ENCODE data around the gene ARMCX2.
"Not testable (repeated sequence)": the region's sequence is repeated elsewhere in the genome, so short reads cannot be mapped to it uniquely, and the experiment has no call there.

The ARMCX2 gene

DNA sequence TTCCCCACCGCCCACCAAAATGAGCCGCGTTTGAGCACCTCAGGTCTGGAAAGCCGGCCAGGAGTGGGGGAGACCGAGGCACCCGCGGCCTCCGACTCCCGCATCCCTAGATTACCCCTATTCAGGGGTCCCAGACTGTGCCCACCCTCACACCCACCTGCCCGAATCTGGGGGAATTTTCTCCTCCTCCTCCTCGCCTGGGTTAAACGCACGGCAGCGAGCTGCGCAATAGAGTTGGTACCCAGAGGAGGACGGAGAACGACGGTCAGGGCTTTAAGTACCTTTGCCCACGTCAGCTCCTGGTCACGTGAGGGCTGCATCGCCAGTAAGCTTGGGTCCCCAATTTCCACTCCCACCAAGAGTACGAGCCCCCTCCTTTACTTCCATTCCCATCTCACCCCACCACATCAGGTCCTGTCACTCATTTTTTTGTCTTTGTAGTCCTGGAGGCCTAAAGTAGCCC, at the start of gene ARMCX2:
Gene ARMCX2, minus strand, starts transcription at position 250 of the 463 bp plus-strand sequence. CDS start 2,262 bp downstream, outside the sequence.
- in situ Hi-C loops (cut with HindIII; ENCODE audit: low pct_ligation_motif_present, low pct_unique_long_range_greater_than_20kb, low sequenced_read_pairs): no loop called here

GRCh38 chrX:101709384-101709783, 49.7 kb upstream of the ARMCX2 start:
- in situ Hi-C loops (cut with HindIII; ENCODE audit: low pct_ligation_motif_present, low pct_unique_long_range_greater_than_20kb, low sequenced_read_pairs): no loop called here
- DNase-seq: no peak

More for the DNA sequence above, at the start of gene ARMCX2:
- peak; percentile 31 for DNase-seq

DNA sequence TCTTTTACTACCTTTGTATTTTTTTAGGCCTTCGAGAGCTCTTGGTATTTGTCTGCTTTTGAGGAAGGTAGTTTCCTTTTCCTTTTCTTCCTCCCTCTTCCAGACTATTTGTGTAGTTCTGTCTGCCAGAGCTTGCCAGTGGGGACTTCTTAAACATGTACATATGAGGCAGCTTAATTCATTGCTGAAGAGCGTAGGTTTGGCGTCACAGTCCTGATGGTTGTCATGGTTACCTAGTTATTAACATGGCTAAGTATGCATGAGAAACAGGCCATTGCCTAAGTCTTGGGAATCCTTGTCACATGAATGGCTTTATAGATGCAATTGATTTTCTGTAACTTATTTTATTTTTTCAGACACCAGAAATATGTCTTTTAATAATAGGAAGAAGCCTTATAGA, 48.5 kb upstream of the ARMCX2 start:
- in situ Hi-C loops (cut with HindIII; ENCODE audit: low pct_ligation_motif_present, low pct_unique_long_range_greater_than_20kb, low sequenced_read_pairs): no loop called here
- DNase-seq: no peak

- in situ Hi-C loops (cut with HindIII; ENCODE audit: low pct_ligation_motif_present, low pct_unique_long_range_greater_than_20kb, low sequenced_read_pairs): no loop called here
- no peak for DNase-seq
Observed at GRCh38 chrX:101693476-101693875, 33.8 kb upstream of the ARMCX2 start.

- in situ Hi-C loops (cut with HindIII; ENCODE audit: low pct_ligation_motif_present, low pct_unique_long_range_greater_than_20kb, low sequenced_read_pairs): no loop called here
Observed at GRCh38 chrX:101691835-101692234, 32.2 kb upstream of the ARMCX2 start.

GRCh38 chrX:101686574-101686973, 26.9 kb upstream of the ARMCX2 start:
- no peak for DNase-seq
- in situ Hi-C loops (cut with HindIII; ENCODE audit: low pct_ligation_motif_present, low pct_unique_long_range_greater_than_20kb, low sequenced_read_pairs): no loop called here

More at GRCh38 chrX:101691835-101692234, 32.2 kb upstream of the ARMCX2 start:
- DNase-seq: no peak

DNA sequence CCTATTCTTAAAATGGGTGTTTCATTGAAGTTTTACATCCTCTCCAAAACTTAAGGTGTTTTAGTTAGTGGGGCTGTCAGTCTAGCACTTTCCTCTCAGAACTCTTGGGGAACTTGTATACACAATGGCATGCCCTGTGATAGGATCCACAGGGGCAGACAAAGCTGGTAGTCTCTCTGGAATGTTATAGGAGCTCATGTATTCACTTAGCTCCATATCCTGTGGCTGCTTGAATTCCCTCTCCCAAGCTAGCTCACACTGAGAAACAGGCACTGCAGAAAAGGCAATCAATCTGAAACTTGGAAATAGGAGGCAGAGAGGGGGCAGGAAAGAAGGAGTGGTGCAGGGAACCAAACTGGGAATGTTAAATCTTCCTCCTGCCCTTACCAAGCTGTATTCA, 26.3 kb upstream of the ARMCX2 start:
- DNase-seq: no peak
- in situ Hi-C loops (cut with HindIII; ENCODE audit: low pct_ligation_motif_present, low pct_unique_long_range_greater_than_20kb, low sequenced_read_pairs): no loop called here

- DNase-seq: no peak
- in situ Hi-C loops (cut with HindIII; ENCODE audit: low pct_ligation_motif_present, low pct_unique_long_range_greater_than_20kb, low sequenced_read_pairs): no loop called here
Observed at GRCh38 chrX:101682723-101683122, 23.1 kb upstream of the ARMCX2 start.

GRCh38 chrX:101677028-101677427, 17.4 kb upstream of the ARMCX2 start:
- no peak for DNase-seq
- in situ Hi-C loops (cut with HindIII; ENCODE audit: low pct_ligation_motif_present, low pct_unique_long_range_greater_than_20kb, low sequenced_read_pairs): no loop called here

DNA sequence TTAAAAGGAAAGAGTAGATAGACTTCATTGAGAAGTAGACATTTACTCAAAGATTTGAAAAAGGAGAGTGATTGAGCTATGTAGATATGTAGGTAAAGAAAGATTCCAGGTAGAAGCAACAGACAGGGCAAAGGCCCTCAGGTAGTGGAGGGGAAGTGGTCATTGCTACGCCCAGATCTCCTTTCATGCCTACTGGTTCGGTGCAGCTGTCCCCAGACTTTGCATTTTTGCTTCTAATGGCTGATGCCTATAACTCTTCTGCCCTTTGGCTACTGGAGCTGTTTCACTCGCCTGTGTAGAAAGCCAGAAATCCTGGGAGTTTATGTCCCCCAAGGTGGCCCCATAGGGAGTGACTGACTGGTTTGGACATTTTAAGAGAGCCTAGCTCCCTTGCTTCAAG, 16.9 kb upstream of the ARMCX2 start:
- in situ Hi-C loops (cut with HindIII; ENCODE audit: low pct_ligation_motif_present, low pct_unique_long_range_greater_than_20kb, low sequenced_read_pairs): no loop called here
- no peak for DNase-seq

- in situ Hi-C loops (cut with HindIII; ENCODE audit: low pct_ligation_motif_present, low pct_unique_long_range_greater_than_20kb, low sequenced_read_pairs): no loop called here
- DNase-seq: no peak
Observed at GRCh38 chrX:101668143-101668542, 8.5 kb upstream of the ARMCX2 start.

GRCh38 chrX:101658661-101659491, 774 bp downstream of the ARMCX2 start:
- DNase-seq: peak; percentile 52
- in situ Hi-C loops (cut with HindIII; ENCODE audit: low pct_ligation_motif_present, low pct_unique_long_range_greater_than_20kb, low sequenced_read_pairs): no loop called here

DNA sequence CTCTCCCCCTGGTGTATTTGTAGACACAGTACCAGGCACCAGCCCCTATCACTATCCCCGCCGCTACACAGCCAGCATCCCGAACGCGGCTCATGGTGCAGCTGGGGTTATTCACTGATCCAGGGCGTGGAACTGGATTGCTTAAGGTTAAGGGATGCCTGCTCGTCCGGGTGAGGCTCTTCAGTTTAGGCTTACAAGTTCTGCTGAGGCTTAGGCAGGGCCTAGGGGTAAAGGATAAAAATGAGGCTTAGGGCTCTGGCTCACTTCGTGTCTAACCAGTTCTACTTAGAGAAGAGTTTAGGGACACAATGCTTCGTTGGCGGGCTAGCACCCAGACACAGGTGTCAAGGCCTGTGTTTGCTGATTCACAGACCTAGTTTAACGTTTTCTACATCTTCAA, 2.2 kb downstream of the ARMCX2 start:
- in situ Hi-C loops (cut with HindIII; ENCODE audit: low pct_ligation_motif_present, low pct_unique_long_range_greater_than_20kb, low sequenced_read_pairs): no loop called here
- DNase-seq: no peak

DNA sequence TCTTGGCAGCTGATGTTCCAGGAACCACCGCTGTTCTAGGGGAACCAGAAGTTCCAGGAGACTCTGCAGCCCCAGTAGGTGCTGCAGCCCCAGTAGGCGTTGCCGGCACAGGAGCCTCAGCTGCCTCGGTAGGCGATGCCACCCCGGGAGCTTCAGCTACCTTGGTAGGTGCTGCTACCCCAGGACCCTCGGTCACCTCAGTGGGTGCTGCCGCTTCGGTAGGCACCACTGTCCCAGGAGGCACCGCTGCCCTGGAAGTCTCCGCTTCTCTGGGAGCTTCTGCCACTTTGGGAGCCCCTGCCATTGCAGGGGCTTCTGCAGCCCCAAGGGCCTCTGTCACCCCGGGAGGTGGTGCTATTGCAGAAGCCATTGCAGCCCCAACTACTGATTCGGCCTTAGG, 2.8 kb downstream of the ARMCX2 start:
- in situ Hi-C loops (cut with HindIII; ENCODE audit: low pct_ligation_motif_present, low pct_unique_long_range_greater_than_20kb, low sequenced_read_pairs): no loop called here
- DNase-seq: no peak

GRCh38 chrX:101655534-101655933, 4.1 kb downstream of the ARMCX2 start:
- in situ Hi-C loops (cut with HindIII; ENCODE audit: low pct_ligation_motif_present, low pct_unique_long_range_greater_than_20kb, low sequenced_read_pairs): no loop called here
- DNase-seq: no peak

DNA sequence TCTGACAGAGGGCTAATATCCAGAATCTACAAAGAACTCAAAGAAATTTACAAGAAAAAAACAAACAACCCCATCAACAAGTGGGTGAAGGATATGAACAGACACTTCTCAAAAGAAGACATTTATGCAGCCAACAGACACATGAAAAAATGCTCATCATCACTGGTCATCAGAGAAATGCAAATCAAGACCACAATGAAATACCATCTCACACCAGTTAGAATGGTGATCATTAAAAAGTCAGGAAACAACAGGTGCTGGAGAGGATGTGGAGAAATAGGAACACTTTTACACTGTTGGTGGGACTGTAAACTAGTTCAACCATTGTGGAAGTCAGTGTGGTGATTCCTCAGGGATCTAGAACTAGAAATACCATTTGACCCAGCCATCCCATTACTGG, 11.9 kb downstream of the ARMCX2 start:
- in situ Hi-C loops (cut with HindIII; ENCODE audit: low pct_ligation_motif_present, low pct_unique_long_range_greater_than_20kb, low sequenced_read_pairs); DNase-seq: not testable (repeated sequence)

DNA sequence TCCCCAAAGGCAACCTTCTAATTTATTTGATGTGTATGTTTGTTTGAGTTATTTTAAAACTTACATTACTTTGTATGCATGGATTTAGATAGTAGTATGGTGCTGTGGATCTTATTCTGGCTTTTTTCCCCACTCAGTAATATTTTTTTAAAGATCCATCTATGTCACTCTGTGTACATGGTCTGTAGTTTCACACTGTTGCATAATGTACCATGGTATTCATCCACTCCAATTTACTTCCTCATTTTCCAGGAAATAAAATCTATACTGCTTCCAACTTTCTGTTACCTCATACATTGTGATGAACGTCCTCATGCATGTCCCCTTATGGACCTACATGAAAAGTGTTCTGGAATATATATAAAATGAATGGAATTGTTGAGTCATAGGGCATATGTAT, 17.6 kb downstream of the ARMCX2 start:
- in situ Hi-C loops (cut with HindIII; ENCODE audit: low pct_ligation_motif_present, low pct_unique_long_range_greater_than_20kb, low sequenced_read_pairs): no loop called here
- DNase-seq: no peak

DNA sequence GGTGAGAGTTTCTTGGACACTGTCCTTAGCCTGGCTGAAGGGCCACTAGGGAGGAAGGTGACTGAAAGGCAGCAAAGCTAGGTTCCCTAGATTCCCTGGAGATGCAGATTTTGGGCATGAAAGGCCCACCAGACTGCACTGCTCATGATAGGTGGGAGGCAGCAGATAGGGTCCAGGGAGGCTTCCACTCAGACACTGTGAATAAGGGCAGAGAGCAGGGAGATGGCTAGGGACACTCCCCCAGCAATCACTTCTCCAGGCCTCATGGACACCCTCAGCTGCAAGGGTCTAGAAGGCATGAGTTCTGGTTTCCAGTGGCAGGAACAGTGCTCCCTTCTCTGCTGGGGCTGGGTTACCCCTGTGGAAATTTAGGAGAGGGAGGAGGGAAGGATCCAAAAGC, 20.1 kb downstream of the ARMCX2 start:
- no peak for DNase-seq
- in situ Hi-C loops (cut with HindIII; ENCODE audit: low pct_ligation_motif_present, low pct_unique_long_range_greater_than_20kb, low sequenced_read_pairs): no loop called here

DNA sequence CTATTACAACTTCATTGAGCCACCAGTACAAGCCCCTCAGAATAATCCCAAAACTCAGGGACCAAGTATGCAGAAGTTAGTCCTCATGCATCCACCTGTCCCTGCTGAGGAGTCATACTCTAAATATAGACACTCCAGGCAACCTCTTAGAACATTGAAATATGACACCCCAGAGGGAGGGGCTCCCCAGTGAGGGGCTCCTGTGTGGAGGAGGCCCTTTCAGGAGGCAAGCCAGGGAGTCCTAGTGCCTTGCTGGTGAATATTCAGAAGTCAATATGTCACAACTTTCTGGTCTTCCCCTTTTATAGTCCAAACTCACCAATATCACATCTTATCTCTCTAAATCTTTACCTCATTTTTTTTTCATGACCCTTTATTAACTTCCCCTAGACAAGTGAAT, 40.3 kb downstream of the ARMCX2 start:
- in situ Hi-C loops (cut with HindIII; ENCODE audit: low pct_ligation_motif_present, low pct_unique_long_range_greater_than_20kb, low sequenced_read_pairs): no loop called here
- peak; percentile 5 for DNase-seq

Measured in ACHN (cell line).